KMS-11 (cell line): ENCODE results near the gene SSR1.

Experiments used
- H2AFZ ChIP-seq: fragments of 200-600 bp; sonication (generic); 2 replicates; pipeline ENCODE4 v1.6.1; 2016; ENCODE audit warnings: antibody characterized with exemption, mixed run types, low read depth
- H3K27ac ChIP-seq: fragments of 200-600 bp; sonication (generic); 2 replicates; pipeline ENCODE4 v1.6.1; 2016; ENCODE audit warnings: mild to moderate bottlenecking, mixed run types
- H3K27me3 ChIP-seq: fragments of 200-600 bp; sonication (generic); 2 replicates; pipeline ENCODE4 v1.6.1; 2017; ENCODE audit warnings: mild to moderate bottlenecking, low read depth, mixed run types, moderate library complexity; ENCODE audit not compliant: insufficient read depth
- H3K36me3 ChIP-seq: fragments of 200-600 bp; sonication (generic); 2 replicates; pipeline ENCODE4 v1.6.1; 2017; ENCODE audit warnings: mild to moderate bottlenecking, mixed run types; ENCODE audit not compliant: insufficient read depth
- H3K4me1 ChIP-seq: fragments of 200-600 bp; sonication (generic); 2 replicates; pipeline ENCODE4 v1.6.1; 2016; ENCODE audit warnings: mild to moderate bottlenecking, low read depth, mixed run types; ENCODE audit not compliant: poor library complexity, severe bottlenecking
- H3K4me2 ChIP-seq: fragments of 200-600 bp; sonication (generic); 2 replicates; pipeline ENCODE4 v1.7.0; 2016; ENCODE audit warnings: mild to moderate bottlenecking, mixed run types
- H3K4me3 ChIP-seq: fragments of 200-600 bp; sonication (generic); IDR thresholded peaks from 2 replicates; pipeline ENCODE4 v1.6.1; 2017; ENCODE audit warnings: low read depth, low read length, mixed read lengths; ENCODE audit not compliant: insufficient read depth
- H3K79me2 ChIP-seq: fragments of 200-600 bp; sonication (generic); 2 replicates; pipeline ENCODE4 v1.6.1; 2016; ENCODE audit warnings: low read depth, mixed run types; ENCODE audit not compliant: insufficient read depth
- H3K9ac ChIP-seq: fragments of 200-600 bp; sonication (generic); 2 replicates; pipeline ENCODE4 v1.6.1; 2016; ENCODE audit warnings: mild to moderate bottlenecking, mixed run types
- H4K20me1 ChIP-seq: fragments of 200-600 bp; sonication (generic); 2 replicates; pipeline ENCODE4 v1.6.1; 2016; ENCODE audit warnings: mild to moderate bottlenecking, mixed run types; ENCODE audit not compliant: insufficient read depth
- CTCF ChIP-seq: fragments of 200-600 bp; sonication (generic); conservative IDR thresholded peaks from 2 replicates; pipeline ENCODE4 v1.6.1; 2017; ENCODE audit warnings: low read depth, mild to moderate bottlenecking, antibody characterized with exemption, low read length, moderate library complexity, mixed read lengths

SSR1 gene

DNA sequence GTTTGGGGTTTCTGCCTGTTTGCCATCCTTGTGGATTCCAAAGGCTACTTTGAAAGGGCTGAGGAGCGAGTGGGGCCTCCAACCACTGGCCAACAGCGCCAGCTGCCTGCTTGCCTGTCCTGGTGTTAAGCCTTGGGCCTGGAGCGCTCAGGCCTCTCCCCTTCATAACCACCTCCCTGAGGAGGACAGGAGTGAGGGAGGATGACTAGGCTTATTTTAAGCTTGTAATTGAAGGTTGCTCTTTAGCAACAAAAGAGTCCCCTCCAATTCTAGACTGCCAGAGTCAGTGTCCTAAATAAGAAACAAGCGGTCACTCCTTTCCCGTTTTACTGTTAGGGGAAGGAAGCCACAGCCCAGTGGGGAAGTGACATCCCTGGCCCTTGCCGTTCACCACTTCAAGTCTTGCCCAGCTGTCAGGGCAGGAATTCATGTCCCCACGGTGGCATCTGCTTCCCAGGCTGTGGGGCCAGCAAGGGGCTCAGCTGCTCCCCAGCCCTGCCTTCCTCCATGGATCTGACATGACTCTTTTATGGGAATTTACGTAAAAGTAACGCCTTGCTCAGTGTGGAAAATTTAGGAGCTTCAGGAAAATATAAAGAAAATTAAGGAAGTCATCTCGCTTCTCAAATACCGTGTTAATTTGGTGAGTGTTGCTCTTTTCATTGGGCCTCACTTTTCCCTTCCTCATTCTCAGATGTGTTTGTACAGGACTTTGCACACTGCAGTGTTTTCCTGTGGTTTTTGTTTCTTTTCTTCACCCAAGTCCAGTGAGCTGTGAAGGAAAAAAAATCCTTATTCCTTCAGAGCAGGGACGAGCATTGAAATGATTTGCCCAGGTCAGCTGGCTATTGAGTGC lies 57.8 kb downstream of the SSR1 start:
- no peaks in the 10 kb centered on the region for H3K36me3 ChIP-seq
- no peak overlapping the region for H3K27ac ChIP-seq
- H3K4me2 ChIP-seq = no peak overlapping the region
- no peak for TF ChIP-seq CTCF
- H2AFZ ChIP-seq = no peak overlapping the region
- H3K9ac ChIP-seq = no peak overlapping the region
- no peak overlapping the region for H3K4me3 ChIP-seq
- no peaks in the 10 kb centered on the region for H4K20me1 ChIP-seq
- H3K4me1 ChIP-seq = no peaks in the 10 kb centered on the region
- no peaks in the 10 kb centered on the region for H3K27me3 ChIP-seq
- no peaks in the 10 kb centered on the region for H3K79me2 ChIP-seq

DNA sequence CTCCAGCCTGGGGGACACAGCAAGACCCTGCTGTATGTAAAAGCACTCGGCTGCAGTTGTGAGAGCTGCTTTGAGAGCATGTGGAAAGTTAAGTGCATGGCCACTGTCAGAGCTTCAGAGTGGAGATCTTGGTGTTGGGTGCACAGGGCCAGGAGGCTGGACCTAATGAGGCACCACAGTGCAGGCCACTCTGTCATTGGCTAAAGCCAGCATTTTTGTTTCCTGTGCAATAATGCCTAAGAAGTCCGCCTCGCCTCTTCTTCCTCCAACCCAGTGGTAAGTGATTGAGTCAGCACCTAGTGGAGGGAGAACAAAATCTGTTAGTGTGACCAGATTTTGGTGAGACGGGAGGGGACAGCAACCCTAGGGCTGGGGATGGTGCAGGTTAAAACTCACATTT lies 60.6 kb downstream of the SSR1 start:
- Histone ChIP-seq H2AFZ (no peak overlapping the region), H3K27me3 (no peaks in the 10 kb centered on the region), H3K4me1 (no peaks in the 10 kb centered on the region), H3K4me3 (no peak overlapping the region), H3K9ac (no peak overlapping the region), H3K36me3 (no peaks in the 10 kb centered on the region), H3K4me2 (no peak overlapping the region), H3K79me2 (no peaks in the 10 kb centered on the region), H3K27ac (no peak overlapping the region), H4K20me1 (no peaks in the 10 kb centered on the region)
- no peak for TF ChIP-seq CTCF

DNA sequence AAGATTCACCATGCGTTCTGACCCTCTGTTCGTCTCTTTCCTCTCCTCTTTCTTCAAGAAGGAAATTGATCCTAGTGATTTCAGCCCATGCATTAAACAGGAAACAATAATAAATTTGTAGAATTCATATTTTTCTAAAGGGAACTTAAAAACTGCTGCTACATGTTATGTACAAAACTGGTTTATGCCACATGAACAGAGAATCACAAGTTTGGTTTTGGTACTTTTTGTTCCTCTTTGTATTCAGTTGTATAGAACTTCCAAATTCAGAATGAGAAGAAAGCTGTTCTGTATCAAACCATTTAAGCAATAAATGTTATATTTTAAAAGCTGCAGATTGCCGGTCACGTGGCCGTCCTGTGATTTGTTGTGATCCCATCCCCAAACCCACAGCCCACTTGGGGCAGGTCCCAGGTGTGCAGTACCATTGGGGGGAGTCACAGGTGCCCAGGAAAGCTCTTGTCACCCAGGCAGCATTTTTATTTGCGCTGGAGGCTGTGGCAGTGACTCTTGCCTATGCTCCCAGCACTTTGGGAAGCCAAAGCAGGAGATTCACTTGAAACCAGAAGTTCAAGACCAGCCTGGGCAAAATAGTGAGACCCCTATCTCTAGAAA lies 61.2 kb downstream of the SSR1 start:
- no peaks in the 10 kb centered on the region for H3K79me2 ChIP-seq
- H3K4me2 ChIP-seq = no peak overlapping the region
- H3K36me3 ChIP-seq = no peaks in the 10 kb centered on the region
- no peaks in the 10 kb centered on the region for H4K20me1 ChIP-seq
- no peak overlapping the region for H2AFZ ChIP-seq
- H3K27me3 ChIP-seq = no peaks in the 10 kb centered on the region
- H3K27ac ChIP-seq = no peak overlapping the region
- no peak for TF ChIP-seq CTCF
- no peak overlapping the region for H3K9ac ChIP-seq
- H3K4me3 ChIP-seq = no peak overlapping the region
- no peaks in the 10 kb centered on the region for H3K4me1 ChIP-seq

DNA sequence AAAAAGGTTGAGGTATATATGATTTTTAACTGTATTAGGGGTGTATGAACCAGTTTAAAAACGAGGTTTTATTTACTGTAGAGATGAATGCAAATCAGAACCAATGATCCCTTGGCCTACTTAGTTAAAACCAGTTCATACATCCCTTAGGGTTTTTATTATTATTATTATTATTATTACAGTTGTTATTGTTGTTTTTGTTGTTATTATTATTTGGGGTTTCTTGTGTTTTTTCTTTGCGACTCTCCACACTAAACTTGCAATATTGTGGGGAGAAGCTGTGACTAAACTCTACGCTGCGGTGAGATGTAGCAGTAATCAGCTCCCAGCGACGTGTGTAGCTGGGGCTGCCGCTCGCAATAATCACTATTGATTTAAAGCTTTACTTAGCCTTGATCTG lies 62.2 kb downstream of the SSR1 start:
- Histone ChIP-seq H3K27me3 (no peaks in the 10 kb centered on the region), H3K4me2 (no peak overlapping the region), H3K4me3 (no peak overlapping the region), H3K27ac (no peak overlapping the region), H4K20me1 (no peaks in the 10 kb centered on the region), H3K4me1 (no peaks in the 10 kb centered on the region), H3K9ac (no peak overlapping the region), H3K36me3 (no peaks in the 10 kb centered on the region), H2AFZ (no peak overlapping the region), H3K79me2 (no peaks in the 10 kb centered on the region)
- TF ChIP-seq CTCF = no peak
